Liver (tissue), 2 donors: Measurements from ENCODE around the gene PIEZO2.

ENCODE experiments used
- TF ChIP-seq, protein P1 (sequence below): IDR thresholded peaks from 2 replicates; pipeline ENCODE4 v1.6.1; 2016; ENCODE audit warnings: antibody characterized with exemption, mild to moderate bottlenecking
- TF ChIP-seq, protein P2 (sequence below): fragments of 150-350 bp; IDR thresholded peaks from 2 replicates; pipeline ENCODE4 v1.5.1; 2017; ENCODE audit warnings: improper control_type of control experiment, low read depth, low read length; ENCODE audit not compliant: missing input control
- donor health status: healthy.

GRCh38 chr18:10833656-10834055, 315.7 kb downstream of the PIEZO2 start:
- TF ChIP-seq, protein P1, sequence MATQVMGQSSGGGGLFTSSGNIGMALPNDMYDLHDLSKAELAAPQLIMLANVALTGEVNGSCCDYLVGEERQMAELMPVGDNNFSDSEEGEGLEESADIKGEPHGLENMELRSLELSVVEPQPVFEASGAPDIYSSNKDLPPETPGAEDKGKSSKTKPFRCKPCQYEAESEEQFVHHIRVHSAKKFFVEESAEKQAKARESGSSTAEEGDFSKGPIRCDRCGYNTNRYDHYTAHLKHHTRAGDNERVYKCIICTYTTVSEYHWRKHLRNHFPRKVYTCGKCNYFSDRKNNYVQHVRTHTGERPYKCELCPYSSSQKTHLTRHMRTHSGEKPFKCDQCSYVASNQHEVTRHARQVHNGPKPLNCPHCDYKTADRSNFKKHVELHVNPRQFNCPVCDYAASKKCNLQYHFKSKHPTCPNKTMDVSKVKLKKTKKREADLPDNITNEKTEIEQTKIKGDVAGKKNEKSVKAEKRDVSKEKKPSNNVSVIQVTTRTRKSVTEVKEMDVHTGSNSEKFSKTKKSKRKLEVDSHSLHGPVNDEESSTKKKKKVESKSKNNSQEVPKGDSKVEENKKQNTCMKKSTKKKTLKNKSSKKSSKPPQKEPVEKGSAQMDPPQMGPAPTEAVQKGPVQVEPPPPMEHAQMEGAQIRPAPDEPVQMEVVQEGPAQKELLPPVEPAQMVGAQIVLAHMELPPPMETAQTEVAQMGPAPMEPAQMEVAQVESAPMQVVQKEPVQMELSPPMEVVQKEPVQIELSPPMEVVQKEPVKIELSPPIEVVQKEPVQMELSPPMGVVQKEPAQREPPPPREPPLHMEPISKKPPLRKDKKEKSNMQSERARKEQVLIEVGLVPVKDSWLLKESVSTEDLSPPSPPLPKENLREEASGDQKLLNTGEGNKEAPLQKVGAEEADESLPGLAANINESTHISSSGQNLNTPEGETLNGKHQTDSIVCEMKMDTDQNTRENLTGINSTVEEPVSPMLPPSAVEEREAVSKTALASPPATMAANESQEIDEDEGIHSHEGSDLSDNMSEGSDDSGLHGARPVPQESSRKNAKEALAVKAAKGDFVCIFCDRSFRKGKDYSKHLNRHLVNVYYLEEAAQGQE = no peak
- TF ChIP-seq, protein P2, sequence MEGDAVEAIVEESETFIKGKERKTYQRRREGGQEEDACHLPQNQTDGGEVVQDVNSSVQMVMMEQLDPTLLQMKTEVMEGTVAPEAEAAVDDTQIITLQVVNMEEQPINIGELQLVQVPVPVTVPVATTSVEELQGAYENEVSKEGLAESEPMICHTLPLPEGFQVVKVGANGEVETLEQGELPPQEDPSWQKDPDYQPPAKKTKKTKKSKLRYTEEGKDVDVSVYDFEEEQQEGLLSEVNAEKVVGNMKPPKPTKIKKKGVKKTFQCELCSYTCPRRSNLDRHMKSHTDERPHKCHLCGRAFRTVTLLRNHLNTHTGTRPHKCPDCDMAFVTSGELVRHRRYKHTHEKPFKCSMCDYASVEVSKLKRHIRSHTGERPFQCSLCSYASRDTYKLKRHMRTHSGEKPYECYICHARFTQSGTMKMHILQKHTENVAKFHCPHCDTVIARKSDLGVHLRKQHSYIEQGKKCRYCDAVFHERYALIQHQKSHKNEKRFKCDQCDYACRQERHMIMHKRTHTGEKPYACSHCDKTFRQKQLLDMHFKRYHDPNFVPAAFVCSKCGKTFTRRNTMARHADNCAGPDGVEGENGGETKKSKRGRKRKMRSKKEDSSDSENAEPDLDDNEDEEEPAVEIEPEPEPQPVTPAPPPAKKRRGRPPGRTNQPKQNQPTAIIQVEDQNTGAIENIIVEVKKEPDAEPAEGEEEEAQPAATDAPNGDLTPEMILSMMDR = no peak
